Cerebellar nuclear complex (tissue), 1 donor: ENCODE measurements around the gene POU5F2.

Experiments
- DNase-seq, 2 experiments: peaks; one replicate each; lab custom pipeline; 2025; lab: John Stamatoyannopoulos, UW

POU5F2 gene

GRCh38 chr5:93741136-93741811 is at the start of gene POU5F2:
Gene POU5F2 (minus strand): TSS chr5:93741600. CDS start chr5:93741563, 37 bp downstream.
- DNase-seq, result no peak

GRCh38 chr5:93790401-93790800 is 49.0 kb upstream of the POU5F2 start:
- DNase-seq, result no peak

- DNase-seq, result no peak
Observed at GRCh38 chr5:93789173-93790067, 48.0 kb upstream of the POU5F2 start.

GRCh38 chr5:93787598-93787997 is 46.2 kb upstream of the POU5F2 start:
- DNase-seq, result no peak

GRCh38 chr5:93785475-93785874 is 44.1 kb upstream of the POU5F2 start:
- no peak for DNase-seq

GRCh38 chr5:93782978-93783377 is 41.6 kb upstream of the POU5F2 start:
- no peak for DNase-seq

- DNase-seq, result no peak
Observed at GRCh38 chr5:93777620-93778019, 36.2 kb upstream of the POU5F2 start.

GRCh38 chr5:93756372-93756771 is 15.0 kb upstream of the POU5F2 start:
- DNase-seq, result no peak

- no peak for DNase-seq
Observed at GRCh38 chr5:93755716-93756115, 14.3 kb upstream of the POU5F2 start.

- DNase-seq, result no peak
Observed at GRCh38 chr5:93748875-93749397, 7.5 kb upstream of the POU5F2 start.

- DNase-seq, result no peak
Observed at GRCh38 chr5:93746406-93747056, 5.1 kb upstream of the POU5F2 start.

- no peak for DNase-seq
Observed at GRCh38 chr5:93736284-93736683, 5.1 kb downstream of the POU5F2 start.

GRCh38 chr5:93735378-93735777 is 6.0 kb downstream of the POU5F2 start:
- no peak for DNase-seq

- DNase-seq, result no peak
Observed at GRCh38 chr5:93731987-93732386, 9.4 kb downstream of the POU5F2 start.

GRCh38 chr5:93726595-93726994 is 14.8 kb downstream of the POU5F2 start:
- DNase-seq, result no peak

- no peak for DNase-seq
Observed at GRCh38 chr5:93724791-93725190, 16.6 kb downstream of the POU5F2 start.

GRCh38 chr5:93723681-93724080 is 17.7 kb downstream of the POU5F2 start:
- no peak for DNase-seq

GRCh38 chr5:93723005-93723404 is 18.4 kb downstream of the POU5F2 start:
- no peak for DNase-seq

- no peak for DNase-seq
Observed at GRCh38 chr5:93722588-93722987, 18.8 kb downstream of the POU5F2 start.

GRCh38 chr5:93721511-93721910 is 19.9 kb downstream of the POU5F2 start:
- DNase-seq, result no peak

GRCh38 chr5:93721071-93721470 is 20.3 kb downstream of the POU5F2 start:
- no peak for DNase-seq

- no peak for DNase-seq
Observed at GRCh38 chr5:93717162-93717561, 24.2 kb downstream of the POU5F2 start.

GRCh38 chr5:93716453-93716852 is 24.9 kb downstream of the POU5F2 start:
- no peak for DNase-seq
